PC-3 (cell line): ENCODE results near the gene ENPP7. TPM values are rescaled to one million over a fixed set of nuclear protein-coding genes. Genes with fewer than 3 reads are reported as not detected.

Source experiments
- ATAC-seq: fragments of 200-7000 bp; cut with Tn5 transposase; 2 replicates; pipeline ENCODE4 v1.9.1; 2020; ENCODE audit warnings: mild to moderate bottlenecking, moderate library complexity
- BruUV-seq: library from RNA; stranded (reverse); fragments of 400-500 nt; replicated peaks from 2 replicates; lab custom pipeline; 2021; lab: Mats Ljungman, UMichigan
- CTCF ChIA-PET: fragments of 300-600 bp; sonication (Branson Sonifier 250); formaldehyde crosslinking; loops from one replicate; lab custom pipeline; 2022; ENCODE audit warnings: antibody characterized with exemption; lab: Charles Lee
- POLR2A ChIA-PET: fragments of 300-600 bp; sonication (Branson Sonifier 250); formaldehyde crosslinking; loops from one replicate; lab custom pipeline; 2022; ENCODE audit warnings: antibody characterized with exemption; ENCODE audit not compliant: unreplicated experiment; lab: Charles Lee
- DNase-seq: peaks from one replicate; pipeline ENCODE4 v3.0.0-alpha.2; 2015
- H2AFZ ChIP-seq: fragments of 300-600 bp; sonication (generic); 2 replicates; pipeline ENCODE4 v1.6.0; 2016; ENCODE audit warnings: antibody characterized with exemption, low read length
- H3F3A ChIP-seq: fragments of 300-600 bp; sonication (generic); one replicate; pipeline ENCODE4 v1.6.0; 2017; ENCODE audit warnings: antibody characterized with exemption, low read length, control low read depth, mild to moderate bottlenecking; ENCODE audit not compliant: unreplicated experiment
- H3K27ac ChIP-seq: fragments of 300-600 bp; sonication (generic); 2 replicates; pipeline ENCODE4 v1.5.1; 2016; ENCODE audit warnings: mild to moderate bottlenecking, low read length
- H3K27me3 ChIP-seq: fragments of 300-600 bp; sonication (generic); 2 replicates; pipeline ENCODE4 v1.6.1; 2016; ENCODE audit warnings: low read length, mixed read lengths
- H3K36me3 ChIP-seq: fragments of 300-600 bp; sonication (generic); 2 replicates; pipeline ENCODE4 v1.6.1; 2016; ENCODE audit warnings: low read depth, mixed run types, low read length, mixed read lengths
- H3K4me1 ChIP-seq: fragments of 300-600 bp; sonication (generic); 2 replicates; pipeline ENCODE4 v1.5.1; 2016; ENCODE audit warnings: low read length; ENCODE audit not compliant: insufficient read depth
- H3K4me2 ChIP-seq: fragments of 300-600 bp; sonication (generic); 2 replicates; pipeline ENCODE4 v1.6.0; 2016; ENCODE audit warnings: low read length
- H3K4me3 ChIP-seq: fragments of 300-600 bp; sonication (generic); 2 replicates; pipeline ENCODE4 v1.5.1; 2016; ENCODE audit warnings: mild to moderate bottlenecking, low read length, mixed read lengths
- H3K79me2 ChIP-seq: fragments of 300-600 bp; sonication (generic); 2 replicates; pipeline ENCODE4 v1.6.1; 2017; ENCODE audit warnings: low read length, mixed read lengths
- H3K9ac ChIP-seq: fragments of 300-600 bp; sonication (generic); 2 replicates; pipeline ENCODE4 v1.6.0; 2016; ENCODE audit warnings: mild to moderate bottlenecking, low read length
- H3K9me2 ChIP-seq: fragments of 300-600 bp; sonication (generic); replicated peaks from 2 replicates; pipeline ENCODE4 v1.6.1; 2016; ENCODE audit warnings: mixed run types, low read length, mixed read lengths
- H3K9me3 ChIP-seq: fragments of 300-600 bp; sonication (generic); 2 replicates; pipeline ENCODE4 v1.6.1; 2016; ENCODE audit warnings: low read length, mixed read lengths
- H4K20me1 ChIP-seq: fragments of 300-600 bp; sonication (generic); 2 replicates; pipeline ENCODE4 v1.6.1; 2016; ENCODE audit warnings: low read length, mixed read lengths
- CTCF ChIP-seq: fragments of 300-600 bp; sonication (generic); conservative IDR thresholded peaks from 2 replicates; pipeline ENCODE4 v1.5.1; 2017; ENCODE audit warnings: antibody characterized with exemption, low read depth, mild to moderate bottlenecking, low read length
- EZH2 ChIP-seq: fragments of 300-600 bp; sonication (generic); IDR thresholded peaks from one replicate; pipeline ENCODE4 v1.6.1; 2017; ENCODE audit warnings: antibody characterized with exemption, mild to moderate bottlenecking, low read length; ENCODE audit not compliant: unreplicated experiment
- EZH2phosphoT487 ChIP-seq: fragments of 300-600 bp; sonication (generic); IDR thresholded peaks from 2 replicates; pipeline ENCODE4 v1.6.1; 2018; ENCODE audit warnings: mild to moderate bottlenecking, antibody characterized with exemption, low read length, borderline replicate concordance
- intact Hi-C: fragments of 100-400 bp; cut with micrococcal nuclease; formaldehyde crosslinking; loops from 2 replicates; pipeline ENCODE4 v1.9.0; 2023
- total RNA-seq: library from RNA; depleted of rRNA; stranded (reverse); fragments of >200 nt; gene quantifications from 2 replicates; pipeline ENCODE4 v1.2.3, GENCODE V29; 2014

ENPP7 gene
- total RNA-seq, 1 experiment from 2014 or later: not detected

GRCh38 chr17:79702034-79702433 lies 28.7 kb upstream of the ENPP7 start:
- H3K9ac ChIP-seq: no peak overlapping the region
- ATAC-seq: no peak
- H3K36me3 ChIP-seq: no peaks in the 10 kb centered on the region
- no peak overlapping the region for H3K4me3 ChIP-seq
- peaks cover 9% of the 10 kb centered on the region; the same call in 1 of the 2 replicates for H3K4me1 ChIP-seq
- peaks cover 15% of the 10 kb centered on the region for H3K27me3 ChIP-seq
- ChIA-PET POLR2A (no interaction called here), CTCF (no interaction called here)
- H4K20me1 ChIP-seq: no peaks in the 10 kb centered on the region
- no peak overlapping the region for H3K4me2 ChIP-seq
- no peaks in the 10 kb centered on the region for H3F3A ChIP-seq
- no peak for DNase-seq
- TF ChIP-seq EZH2phosphoT487: no peak
- peak; percentile 35 for TF ChIP-seq CTCF
- no peak for TF ChIP-seq EZH2
- no peaks in the 10 kb centered on the region for H3K9me2 ChIP-seq
- no peak overlapping the region for H2AFZ ChIP-seq
- intact Hi-C loops: no loop called here
- no peak overlapping the region for H3K27ac ChIP-seq
- no peaks in the 10 kb centered on the region for H3K9me3 ChIP-seq
- BruUV-seq: no TSS peak
- no peaks in the 10 kb centered on the region for H3K79me2 ChIP-seq

DNA sequence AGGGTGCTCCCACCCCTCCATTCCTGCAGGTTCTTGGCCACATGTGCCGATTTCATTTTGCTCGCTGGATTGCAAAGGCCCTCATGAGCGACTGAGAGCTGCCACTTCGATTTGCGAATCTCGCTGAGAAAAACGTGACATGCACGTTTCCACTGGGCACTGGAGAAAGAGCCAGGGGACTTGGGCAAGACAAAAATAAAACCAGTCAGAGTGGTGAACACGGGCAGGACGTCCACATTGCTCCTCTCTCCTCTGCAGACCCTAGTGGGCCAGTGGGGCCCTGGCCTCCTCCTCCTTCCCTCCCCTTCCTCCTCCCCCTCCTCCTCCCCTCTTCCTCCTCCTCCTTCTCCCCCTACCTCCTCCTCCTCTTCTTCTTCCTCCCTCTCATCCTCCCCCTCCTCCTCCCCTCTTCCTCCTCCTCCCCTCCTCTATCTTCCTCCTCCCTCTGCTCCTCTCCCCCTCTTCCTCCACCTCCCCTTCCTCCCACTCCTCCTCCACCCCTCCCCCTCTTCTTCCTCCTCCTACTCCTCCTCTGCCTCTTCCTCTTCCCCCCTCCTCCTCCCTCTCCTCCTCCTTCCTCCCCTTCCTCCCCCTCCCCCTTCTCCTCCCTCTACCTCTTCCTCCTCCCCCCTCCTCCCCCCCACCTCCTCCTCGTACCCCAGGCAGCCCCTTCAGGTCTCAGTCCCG lies 28.1 kb upstream of the ENPP7 start:
- DNase-seq: no peak
- Histone ChIP-seq H4K20me1 (no peaks in the 10 kb centered on the region), H3K36me3 (no peaks in the 10 kb centered on the region), H3K79me2 (no peaks in the 10 kb centered on the region), H3K9me2 (no peaks in the 10 kb centered on the region), H3K4me2 (no peak overlapping the region), H3K4me1 (peaks cover 9% of the 10 kb centered on the region; the same call in 1 of the 2 replicates), H3K4me3 (no peak overlapping the region), H3K9ac (no peak overlapping the region), H3F3A (no peaks in the 10 kb centered on the region), H3K27ac (no peak overlapping the region), H2AFZ (no peak overlapping the region), H3K27me3 (peaks cover 8% of the 10 kb centered on the region), H3K9me3 (no peaks in the 10 kb centered on the region)
- no peak for TF ChIP-seq EZH2phosphoT487
- TF ChIP-seq EZH2: no peak
- no peak for TF ChIP-seq CTCF
- intact Hi-C loops: no loop called here
- ChIA-PET CTCF (no interaction called here), POLR2A (no interaction called here)
- no TSS peak for BruUV-seq
- ATAC-seq: no peak

- ChIA-PET CTCF (no interaction called here), POLR2A (no interaction called here)
- Histone ChIP-seq H2AFZ (no peak overlapping the region), H3K4me2 (no peak overlapping the region), H3K9me3 (no peaks in the 10 kb centered on the region), H3K27ac (no peak overlapping the region), H4K20me1 (no peaks in the 10 kb centered on the region), H3K27me3 (no peaks in the 10 kb centered on the region), H3K4me1 (no peaks in the 10 kb centered on the region), H3K9me2 (no peaks in the 10 kb centered on the region), H3F3A (no peaks in the 10 kb centered on the region), H3K36me3 (no peaks in the 10 kb centered on the region), H3K9ac (no peak overlapping the region), H3K79me2 (no peaks in the 10 kb centered on the region), H3K4me3 (no peak overlapping the region)
- no peak for ATAC-seq
- DNase-seq: no peak
- intact Hi-C loops: no loop called here
- TF ChIP-seq CTCF: no peak
- no peak for TF ChIP-seq EZH2
- no peak for TF ChIP-seq EZH2phosphoT487
- no TSS peak for BruUV-seq
Measured at GRCh38 chr17:79704691-79705090, 26.1 kb upstream of the ENPP7 start.
